ENCODE results near the gene DUOXA1.
"Not testable (repeated sequence)": the region's sequence is repeated elsewhere in the genome, so short reads cannot be mapped to it uniquely, and the experiment has no call there.

The DUOXA1 gene

GRCh38 chr15:45140557-45141250 lies 11.0 kb upstream of the DUOXA1 start:
- Mint-ChIP-seq H3K4me1 (peaks cover 8% of the 10 kb centered on the region), H3K27me3 (peaks cover 11% of the 10 kb centered on the region), H3K9me3 (no peaks in the 10 kb centered on the region), H3K27ac (no peak overlapping the region), H3K4me3 (no peak overlapping the region)
- ATAC-seq: no peak
- DNase-seq: no peak

DNA sequence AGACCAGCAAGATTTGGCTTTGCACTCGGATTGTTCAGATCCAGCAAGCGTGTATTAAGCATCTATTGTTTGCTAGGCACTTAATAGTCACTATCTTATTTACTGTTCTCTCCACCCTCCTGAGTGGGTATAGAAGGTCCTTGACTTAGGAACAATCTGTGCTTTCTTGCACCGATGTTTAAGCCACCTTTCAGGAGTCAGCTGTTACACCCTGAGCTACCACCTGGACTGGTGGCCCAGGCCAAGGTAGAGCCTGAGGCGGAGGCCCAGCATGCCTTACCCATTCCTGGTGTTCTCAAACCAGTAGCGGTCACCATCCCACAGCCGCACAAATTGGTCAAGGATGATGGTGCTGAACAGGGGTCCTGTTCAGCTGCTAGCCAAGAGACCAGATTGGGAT lies 10.1 kb upstream of the DUOXA1 start:
- no peak for DNase-seq
- Mint-ChIP-seq H3K27ac (no peak overlapping the region), H3K4me1 (peaks cover 12% of the 10 kb centered on the region), H3K9me3 (no peaks in the 10 kb centered on the region), H3K4me3 (no peak overlapping the region), H3K27me3 (peaks cover 15% of the 10 kb centered on the region)
- ATAC-seq: no peak

GRCh38 chr15:45138814-45139765 lies 9.4 kb upstream of the DUOXA1 start:
- no peak for DNase-seq
- H3K27ac Mint-ChIP-seq: no peak overlapping the region
- no peaks in the 10 kb centered on the region for H3K9me3 Mint-ChIP-seq
- ATAC-seq: no peak
- peaks cover 22% of the 10 kb centered on the region for H3K27me3 Mint-ChIP-seq
- H3K4me3 Mint-ChIP-seq: no peak overlapping the region
- H3K4me1 Mint-ChIP-seq: peaks cover 16% of the 10 kb centered on the region

- DNase-seq (no peak), ATAC-seq (no peak)
- peaks cover 35% of the 10 kb centered on the region for H3K27me3 Mint-ChIP-seq
- peaks cover 16% of the 10 kb centered on the region for H3K4me1 Mint-ChIP-seq
- no peak overlapping the region for H3K4me3 Mint-ChIP-seq
- no peak overlapping the region for H3K27ac Mint-ChIP-seq
- no peaks in the 10 kb centered on the region for H3K9me3 Mint-ChIP-seq
Measured at GRCh38 chr15:45137703-45138102, 8.0 kb upstream of the DUOXA1 start.

DNA sequence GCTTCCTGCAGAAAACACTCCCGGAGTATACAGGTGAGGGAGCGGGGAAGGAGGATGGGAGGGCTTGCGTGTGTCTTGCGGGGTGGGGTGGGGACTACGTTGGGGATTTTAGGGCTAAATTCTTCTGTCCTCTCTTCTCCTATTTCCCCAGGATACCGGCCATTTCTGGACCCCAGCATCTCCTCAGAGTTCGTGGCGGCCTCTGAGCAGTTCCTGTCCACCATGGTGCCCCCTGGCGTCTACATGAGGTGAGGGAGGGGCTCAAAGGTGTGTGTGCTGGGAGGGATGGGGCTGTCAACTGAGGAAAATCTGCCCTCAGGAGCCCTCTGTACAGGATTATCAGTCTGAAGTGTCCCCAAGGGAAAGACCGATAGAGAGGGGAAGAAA lies 6.7 kb upstream of the DUOXA1 start:
- peaks cover 16% of the 10 kb centered on the region for H3K4me1 Mint-ChIP-seq
- peaks cover 49% of the 10 kb centered on the region for H3K27me3 Mint-ChIP-seq
- H3K27ac Mint-ChIP-seq: no peak overlapping the region
- H3K9me3 Mint-ChIP-seq: no peaks in the 10 kb centered on the region
- peak overlapping the region; percentile 67 to 75 for H3K4me3 Mint-ChIP-seq
- DNase-seq (no peak), ATAC-seq (peak; percentile 36)

GRCh38 chr15:45135705-45136377 lies 6.2 kb upstream of the DUOXA1 start:
- H3K9me3 Mint-ChIP-seq, H3K27ac Mint-ChIP-seq, DNase-seq: not testable (repeated sequence)
- Mint-ChIP-seq H3K27me3 (peaks cover 54% of the 10 kb centered on the region), H3K4me3 (peak overlapping the region; percentile 67 to 75), H3K4me1 (peaks cover 16% of the 10 kb centered on the region)
- peak; percentile 2 for ATAC-seq

DNA sequence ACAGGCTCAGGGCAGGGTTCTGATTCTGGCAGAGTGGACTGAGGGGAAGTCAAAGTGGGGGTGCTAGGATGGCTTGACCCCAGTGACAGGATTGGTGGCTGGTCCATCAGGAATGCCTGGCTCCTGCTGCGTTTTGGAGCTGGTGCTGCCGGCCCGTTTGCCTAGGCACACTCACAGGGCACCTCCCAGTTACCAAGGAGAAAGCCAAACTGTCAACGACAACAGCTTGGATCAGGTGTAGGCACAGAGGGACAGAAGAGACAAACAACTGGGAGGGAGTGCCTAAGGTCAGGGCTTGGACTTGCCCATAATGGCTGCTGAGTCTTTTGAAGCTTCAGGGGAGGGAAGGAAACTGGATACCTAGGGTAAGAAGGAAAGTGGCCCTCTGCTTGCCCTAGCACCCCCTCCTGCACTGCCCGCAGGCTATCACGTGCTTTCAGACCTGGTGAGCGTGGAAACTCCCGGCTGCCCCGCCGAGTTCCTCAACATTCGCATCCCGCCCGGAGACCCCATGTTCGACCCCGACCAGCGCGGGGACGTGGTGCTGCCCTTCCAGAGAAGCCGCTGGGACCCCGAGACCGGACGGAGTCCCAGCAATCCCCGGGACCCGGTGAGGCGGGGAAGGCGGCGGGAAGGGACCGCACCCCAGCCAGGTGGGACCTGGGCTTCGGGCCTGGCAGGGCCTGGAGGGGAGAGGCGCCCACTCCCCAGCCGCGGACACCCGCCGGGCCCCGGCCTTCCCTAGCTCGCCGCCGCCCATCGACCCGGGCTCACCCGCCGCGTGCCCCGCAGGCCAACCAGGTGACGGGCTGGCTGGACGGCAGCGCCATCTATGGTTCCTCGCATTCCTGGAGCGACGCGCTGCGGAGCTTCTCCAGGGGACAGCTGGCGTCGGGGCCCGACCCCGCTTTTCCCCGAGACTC lies 5.3 kb upstream of the DUOXA1 start:
- peak overlapping the region; percentile 78 to 81 for H3K4me3 Mint-ChIP-seq
- DNase-seq (no peak), ATAC-seq (peak; percentile 56)
- peaks cover 16% of the 10 kb centered on the region for H3K4me1 Mint-ChIP-seq
- no peaks in the 10 kb centered on the region for H3K9me3 Mint-ChIP-seq
- no peak overlapping the region for H3K27ac Mint-ChIP-seq
- H3K27me3 Mint-ChIP-seq: peaks cover 63% of the 10 kb centered on the region

GRCh38 chr15:45134046-45134445 lies 4.4 kb upstream of the DUOXA1 start:
- H3K27me3 Mint-ChIP-seq: peaks cover 69% of the 10 kb centered on the region
- no peak overlapping the region for H3K27ac Mint-ChIP-seq
- H3K9me3 Mint-ChIP-seq: no peaks in the 10 kb centered on the region
- peaks cover 18% of the 10 kb centered on the region for H3K4me1 Mint-ChIP-seq
- DNase-seq (no peak), ATAC-seq (no peak)
- peak overlapping the region in 1 of 2 donors; percentile 78 for H3K4me3 Mint-ChIP-seq

DNA sequence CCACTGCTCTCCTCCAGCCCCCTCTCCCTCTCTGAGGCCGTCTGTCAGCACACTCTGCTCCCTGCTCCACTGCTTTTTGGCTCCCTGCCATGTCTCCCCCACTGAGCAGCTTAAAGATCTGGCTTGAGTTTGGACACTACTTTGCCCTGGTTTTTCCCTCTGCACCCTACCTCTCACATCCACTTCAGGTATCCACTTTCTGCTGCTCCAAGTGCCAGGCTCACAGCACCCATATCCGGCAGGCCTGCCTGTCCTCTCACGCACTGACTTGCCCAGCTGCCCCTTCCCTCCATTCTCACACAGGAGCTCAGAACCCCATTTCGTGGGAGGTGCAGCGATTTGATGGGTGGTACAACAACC lies 3.9 kb upstream of the DUOXA1 start:
- H3K4me3 Mint-ChIP-seq: no peak overlapping the region
- peak overlapping the region in 1 of 2 donors; percentile 31 for H3K27ac Mint-ChIP-seq
- H3K9me3 Mint-ChIP-seq: no peaks in the 10 kb centered on the region
- peaks cover 74% of the 10 kb centered on the region for H3K27me3 Mint-ChIP-seq
- H3K4me1 Mint-ChIP-seq: peaks cover 23% of the 10 kb centered on the region
- DNase-seq: no peak
- ATAC-seq: no peak

DNA sequence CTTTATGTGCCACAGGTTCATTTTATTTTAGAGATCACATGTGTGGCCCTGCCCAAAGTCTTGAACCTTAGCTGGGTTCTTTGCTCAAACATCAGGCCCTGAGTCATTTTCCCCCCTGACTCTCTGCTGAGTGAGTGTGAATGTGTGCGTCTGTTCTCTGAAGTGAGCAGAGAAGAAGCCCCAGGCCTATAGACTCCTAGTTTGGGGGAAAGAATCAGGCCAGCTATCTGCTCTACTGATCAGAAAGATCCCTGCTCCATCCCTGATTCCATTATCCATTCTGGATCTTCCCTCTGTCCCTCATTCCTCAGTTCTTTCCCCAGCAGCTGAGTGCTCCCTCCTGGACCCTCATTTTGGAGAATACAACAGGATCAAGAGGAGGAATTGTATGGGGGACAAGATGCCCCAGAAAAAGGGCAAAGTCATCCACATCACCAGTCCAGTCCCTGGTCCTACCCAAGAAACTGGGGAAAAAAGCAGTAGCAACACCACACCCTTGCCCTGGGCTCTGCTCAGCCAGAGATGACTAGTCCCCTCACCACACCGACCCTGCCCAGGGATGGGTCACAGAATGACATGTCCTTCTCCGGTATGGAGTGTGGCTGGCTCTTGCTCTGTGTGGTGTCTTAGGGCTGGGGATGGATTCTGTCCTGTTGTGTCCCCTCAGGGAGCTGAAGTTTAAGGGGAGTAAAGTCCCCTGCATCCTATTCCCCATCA lies 3.3 kb upstream of the DUOXA1 start:
- Mint-ChIP-seq H3K4me1 (peaks cover 27% of the 10 kb centered on the region), H3K4me3 (no peak overlapping the region), H3K27me3 (peaks cover 79% of the 10 kb centered on the region), H3K9me3 (no peaks in the 10 kb centered on the region), H3K27ac (no peak overlapping the region)
- no peak for ATAC-seq
- no peak for DNase-seq

DNA sequence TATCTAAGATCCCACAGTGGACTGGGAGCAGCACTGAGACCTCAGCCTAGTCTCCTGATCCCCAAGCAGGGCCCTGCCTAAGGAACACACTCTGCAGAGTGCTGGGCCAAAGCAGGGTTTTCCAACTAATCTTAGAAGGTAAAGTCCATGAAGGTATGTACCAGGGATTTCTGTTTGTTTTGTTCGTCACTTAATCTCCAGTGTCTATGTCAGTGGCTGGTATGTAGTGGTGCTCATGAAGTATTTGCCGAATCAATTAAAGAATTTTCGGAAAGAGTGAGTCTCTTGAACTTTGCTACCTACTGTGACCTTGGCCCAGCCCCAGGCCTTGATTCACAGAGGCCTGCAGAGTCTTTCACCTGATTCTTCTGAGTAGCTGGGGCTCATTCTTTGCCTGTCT lies 1.8 kb upstream of the DUOXA1 start:
- no peak overlapping the region for H3K4me3 Mint-ChIP-seq
- peaks cover 84% of the 10 kb centered on the region for H3K27me3 Mint-ChIP-seq
- H3K9me3 Mint-ChIP-seq: no peaks in the 10 kb centered on the region
- H3K27ac Mint-ChIP-seq: no peak overlapping the region
- no peak for ATAC-seq
- no peak for DNase-seq
- peaks cover 25% of the 10 kb centered on the region for H3K4me1 Mint-ChIP-seq

GRCh38 chr15:45130291-45131000 lies 767 bp upstream of the DUOXA1 start:
- no peak for DNase-seq
- H3K27me3 Mint-ChIP-seq: peaks cover 87% of the 10 kb centered on the region
- peak overlapping the region in 1 of 2 donors; percentile 26 for H3K4me3 Mint-ChIP-seq
- no peak for ATAC-seq
- H3K27ac Mint-ChIP-seq: no peak overlapping the region
- H3K4me1 Mint-ChIP-seq: peaks cover 19% of the 10 kb centered on the region
- H3K9me3 Mint-ChIP-seq: no peaks in the 10 kb centered on the region

DNA sequence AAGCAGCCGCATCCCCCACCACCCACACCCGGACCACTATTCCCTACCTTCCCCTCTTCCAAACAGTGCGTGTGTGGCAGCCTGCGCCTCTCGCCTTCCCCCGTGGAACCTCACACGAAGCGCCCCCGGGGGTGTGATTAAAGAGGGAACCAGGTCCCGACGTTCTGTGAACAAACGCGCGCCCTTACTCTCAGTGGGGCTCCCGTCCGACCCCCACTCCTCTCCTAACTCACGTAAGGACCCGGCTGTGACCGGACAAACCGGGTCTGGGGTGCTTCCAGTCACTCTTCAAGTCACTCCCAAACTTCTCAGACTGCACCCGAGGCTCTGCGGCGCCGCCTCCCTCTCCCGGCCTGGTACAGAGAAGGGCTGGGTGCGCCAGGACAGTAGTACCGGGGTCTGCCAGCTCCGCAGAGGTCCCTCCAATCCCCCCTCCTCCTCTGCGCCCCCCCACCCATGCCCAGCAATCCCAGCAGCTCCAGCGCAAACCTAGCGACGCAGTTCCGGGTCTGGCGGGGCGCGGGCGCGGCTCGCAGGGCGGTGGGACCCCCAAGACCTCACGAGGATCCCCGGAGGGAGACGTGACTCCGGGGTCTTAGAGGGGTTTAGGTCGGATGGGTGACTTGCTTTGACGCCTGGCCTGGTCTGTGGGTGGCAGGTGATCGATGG lies 574 bp downstream of the DUOXA1 start:
- ATAC-seq: peak; percentile 6
- Mint-ChIP-seq H3K9me3 (no peaks in the 10 kb centered on the region), H3K4me1 (peaks cover 11% of the 10 kb centered on the region), H3K27ac (no peak overlapping the region), H3K4me3 (peak overlapping the region; percentile 5 to 38), H3K27me3 (peaks cover 87% of the 10 kb centered on the region)
- DNase-seq: no peak

All from stimulated activated naive CD8-positive, alpha-beta T cell treated with anti-CD3 and anti-CD28 coated beads, Interleukin-15, amount 100 ng/mL, for 72 hours (primary cell).